HG02759 (cell line): Measurements from ENCODE around the gene KIAA0753.

Experiments used
- ATAC-seq: cut with Tn5 transposase; IDR thresholded peaks from one replicate; pipeline ENCODE4 v1.9.1; 2021; ENCODE audit warnings: mild to moderate bottlenecking, moderate library complexity; ENCODE audit not compliant: unreplicated experiment

The KIAA0753 gene

DNA sequence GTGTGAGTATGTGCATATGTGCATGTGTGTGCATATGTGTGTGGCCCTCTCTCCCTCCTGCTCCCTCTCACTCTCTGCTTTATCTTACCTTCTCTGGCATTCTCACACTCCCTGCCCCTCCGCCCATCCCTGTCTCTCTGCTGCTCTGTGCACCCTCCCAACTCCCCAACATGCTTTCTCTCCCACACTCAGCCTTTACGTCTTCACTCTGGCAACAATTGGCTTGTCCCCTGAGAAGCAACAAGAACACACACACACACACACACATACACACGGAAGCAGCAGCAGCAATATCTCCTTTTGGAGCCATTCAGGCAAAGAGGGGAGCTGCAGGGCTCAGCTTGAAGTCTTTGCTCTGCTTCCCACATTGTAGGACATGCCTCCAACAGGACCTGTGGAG, 112.0 kb downstream of the KIAA0753 start:
- no peak for ATAC-seq
